IPS DF 4.7 (cell line): Measurements from ENCODE around the gene RMP24.

Experiments
- DNase-seq: peaks from one replicate; pipeline ENCODE4 v3.0.0-alpha.2; 2013; ENCODE audit warnings: low spot score; ENCODE audit errors: extremely low read depth

The RMP24 gene

GRCh38 chr18:35972197-35973000, at the start of gene RMP24:
TSS of gene RMP24 (plus strand) at chr18:35972679.
- DNase-seq, result peak; percentile 76

- DNase-seq, result no peak
These were observed 48.4 kb upstream of the RMP24 start for GRCh38 chr18:35923939-35924684.

- no peak for DNase-seq
These were observed 45.6 kb upstream of the RMP24 start for GRCh38 chr18:35926884-35927283.

- DNase-seq, result no peak
These were observed 45.0 kb upstream of the RMP24 start for GRCh38 chr18:35927430-35927829.

- no peak for DNase-seq
These were observed 38.5 kb upstream of the RMP24 start for GRCh38 chr18:35933982-35934381.

- DNase-seq, result no peak
These were observed 37.6 kb upstream of the RMP24 start for GRCh38 chr18:35934891-35935290.

- DNase-seq, result no peak
These were observed 36.7 kb upstream of the RMP24 start for GRCh38 chr18:35935805-35936204.

GRCh38 chr18:35936951-35937350, 35.5 kb upstream of the RMP24 start:
- DNase-seq, result no peak

GRCh38 chr18:35938158-35938557, 34.3 kb upstream of the RMP24 start:
- DNase-seq, result no peak

- no peak for DNase-seq
These were observed 33.9 kb upstream of the RMP24 start for GRCh38 chr18:35938562-35938961.

- peak; percentile 49 for DNase-seq
These were observed 33.3 kb upstream of the RMP24 start for GRCh38 chr18:35939138-35939537.

GRCh38 chr18:35941299-35941698, 31.2 kb upstream of the RMP24 start:
- DNase-seq, result no peak

GRCh38 chr18:35942133-35942532, 30.3 kb upstream of the RMP24 start:
- DNase-seq, result no peak

GRCh38 chr18:35942661-35943060, 29.8 kb upstream of the RMP24 start:
- no peak for DNase-seq

- DNase-seq, result no peak
These were observed 24.4 kb upstream of the RMP24 start for GRCh38 chr18:35948080-35948479.

GRCh38 chr18:35949090-35949489, 23.4 kb upstream of the RMP24 start:
- no peak for DNase-seq

- peak; percentile 76 for DNase-seq
These were observed 22.4 kb upstream of the RMP24 start for GRCh38 chr18:35949903-35950627.

GRCh38 chr18:35950628-35950982, 21.9 kb upstream of the RMP24 start:
- DNase-seq, result no peak

GRCh38 chr18:35953688-35954087, 18.8 kb upstream of the RMP24 start:
- DNase-seq, result no peak

- no peak for DNase-seq
These were observed 16.3 kb upstream of the RMP24 start for GRCh38 chr18:35956226-35956625.

GRCh38 chr18:35962320-35962719, 10.2 kb upstream of the RMP24 start:
- DNase-seq, result no peak

- DNase-seq, result no peak
These were observed 8.2 kb upstream of the RMP24 start for GRCh38 chr18:35964319-35964718.
